WI38 (cell line): ENCODE results near the gene AKR1B1.

Source experiments
- H3K4me3 ChIP-seq: 2 replicates; pipeline ENCODE4 v1.5.1; 2011; ENCODE audit warnings: low read depth, mild to moderate bottlenecking, control low read depth, low read length
- CTCF ChIP-seq: IDR thresholded peaks from 2 replicates; pipeline ENCODE4 v1.5.1; 2012; ENCODE audit warnings: low read depth, mild to moderate bottlenecking, control low read depth, low read length

The AKR1B1 gene

DNA sequence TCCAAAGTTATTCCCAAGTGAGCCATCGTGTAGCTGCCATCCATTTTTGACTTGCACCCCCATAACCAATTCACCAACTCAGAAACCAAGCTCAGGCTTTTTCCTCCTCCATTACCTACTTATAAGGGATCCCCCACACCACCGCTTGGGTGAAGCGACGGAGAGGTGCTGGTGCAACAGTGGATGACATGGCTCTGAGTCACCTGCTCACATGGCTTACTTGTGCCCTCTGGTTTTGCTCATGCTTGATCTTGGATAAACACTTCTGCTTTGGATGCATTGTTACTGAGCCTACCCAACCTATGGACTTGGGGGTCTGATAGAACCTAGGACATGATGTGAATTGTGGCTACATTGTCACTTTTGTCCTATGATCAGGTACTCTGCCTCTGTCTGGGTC lies 12.0 kb upstream of the AKR1B1 start:
- no peak overlapping the region for H3K4me3 ChIP-seq
- TF ChIP-seq CTCF, result no peak

DNA sequence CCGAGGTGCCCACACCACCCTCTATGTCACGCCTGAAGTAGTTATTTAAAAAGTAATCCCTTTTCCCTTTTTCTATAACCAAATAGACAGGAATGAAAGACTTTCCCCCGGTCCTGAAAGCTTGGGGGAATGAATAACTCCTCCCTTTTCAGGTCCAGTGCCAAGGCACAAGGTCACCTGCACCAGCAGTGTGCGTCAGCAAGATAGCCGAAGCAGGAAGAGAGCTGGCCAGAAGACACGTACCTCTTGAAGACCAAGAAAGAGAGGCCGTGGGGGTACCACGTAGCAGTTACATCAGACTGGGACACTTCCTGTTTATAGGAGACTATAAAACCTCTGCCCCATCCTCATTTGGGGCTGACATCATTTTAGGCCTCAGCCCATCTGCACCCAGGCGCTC lies 10.7 kb upstream of the AKR1B1 start:
- TF ChIP-seq CTCF, result no peak
- H3K4me3 ChIP-seq, result no peak overlapping the region

DNA sequence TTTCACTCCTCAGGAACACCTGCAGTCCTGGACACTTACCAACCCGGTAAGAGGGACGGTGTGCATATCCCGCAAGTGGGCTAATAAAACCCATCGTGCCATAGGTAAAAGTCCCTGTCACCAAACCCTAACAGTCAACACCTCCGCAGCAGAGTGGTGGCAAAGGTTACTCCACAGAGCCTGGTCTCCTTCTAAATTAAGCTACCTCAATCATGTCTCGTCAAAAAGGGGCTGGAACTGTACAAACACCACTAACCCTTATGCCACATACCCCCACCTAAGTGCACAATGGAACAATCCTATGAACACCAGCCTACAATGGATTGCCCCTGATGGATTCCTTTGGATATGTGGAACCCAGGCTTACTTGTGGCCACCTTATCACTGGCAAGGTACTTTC lies 9.6 kb upstream of the AKR1B1 start:
- no peak for TF ChIP-seq CTCF
- no peak overlapping the region for H3K4me3 ChIP-seq

DNA sequence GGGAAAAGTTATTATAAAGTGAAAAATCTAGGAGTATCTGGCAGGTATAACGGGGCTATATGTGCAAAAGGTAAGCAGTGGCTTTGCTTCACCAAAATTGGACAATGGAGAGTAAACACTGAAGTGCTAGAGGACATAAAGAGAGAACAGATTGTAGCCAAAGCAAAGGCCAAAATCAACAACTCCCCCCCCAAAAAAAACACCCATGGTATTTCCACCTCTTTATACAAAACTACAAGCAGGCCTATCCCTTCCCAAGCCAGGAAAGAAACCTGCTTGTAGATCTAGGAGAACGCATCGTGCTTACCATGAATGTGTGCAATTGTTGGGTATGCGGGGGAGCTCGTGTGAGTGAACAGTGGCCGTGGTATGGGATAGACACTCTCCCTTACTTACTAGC lies 9.2 kb upstream of the AKR1B1 start:
- TF ChIP-seq CTCF, result no peak
- no peak overlapping the region for H3K4me3 ChIP-seq

GRCh38 chr7:134465491-134465890 lies 6.6 kb upstream of the AKR1B1 start:
- no peak overlapping the region for H3K4me3 ChIP-seq
- TF ChIP-seq CTCF, result no peak

- no peak overlapping the region for H3K4me3 ChIP-seq
- no peak for TF ChIP-seq CTCF
Observed at GRCh38 chr7:134464496-134464895, 5.6 kb upstream of the AKR1B1 start.

DNA sequence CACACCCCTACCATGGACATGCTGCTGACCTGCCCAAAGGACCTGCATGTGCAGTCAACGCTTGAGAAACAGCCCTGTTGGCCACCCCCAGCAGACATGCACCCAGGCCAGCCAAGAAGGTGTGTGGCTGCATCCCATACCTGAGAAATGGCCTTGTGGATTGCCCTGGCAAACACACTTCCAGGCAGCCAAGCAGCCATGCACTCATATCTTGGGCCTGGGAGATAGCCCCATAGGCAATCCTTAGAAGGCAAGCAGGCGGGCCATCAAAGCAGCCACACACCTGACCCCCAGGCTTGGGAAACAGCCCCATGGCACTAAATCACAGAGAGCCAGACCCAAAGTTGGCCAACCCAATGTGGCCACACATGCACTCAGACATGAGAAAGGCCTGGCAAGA lies 4.9 kb upstream of the AKR1B1 start:
- no peak overlapping the region for H3K4me3 ChIP-seq
- TF ChIP-seq CTCF, result no peak
